ENCODE measurements around the gene FNDC3B. TPM values are rescaled to one million over a fixed set of nuclear protein-coding genes. Genes with fewer than 3 reads are reported as not detected.

Gene FNDC3B
- total and polyA plus RNA-seq, 4 donors: 13.3 to 175 (median 100) TPM

DNA sequence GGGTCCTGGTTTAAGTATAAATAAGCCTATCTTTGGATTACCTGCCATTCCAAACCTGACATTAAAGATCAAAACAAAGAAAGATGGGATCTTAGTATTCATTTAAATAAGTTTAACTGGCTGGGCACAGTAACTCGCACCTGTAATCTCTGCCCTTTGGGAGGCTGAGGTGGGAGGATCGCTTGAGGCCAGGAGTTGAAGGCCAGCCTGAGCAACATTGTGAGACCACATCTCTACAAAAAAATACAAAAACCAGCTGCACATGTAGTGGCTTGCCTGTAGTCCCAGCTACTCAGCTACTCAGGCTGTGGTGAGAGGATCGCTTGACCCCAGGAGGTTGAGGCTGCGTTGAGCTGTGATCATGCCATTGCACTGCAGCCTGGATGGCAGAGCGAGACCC, 176.9 kb downstream of the FNDC3B start:
- H3K36me3 ChIP-seq (ENCODE audit: control insufficient read depth in 4 of 4, insufficient read depth in 4 of 4, low read length in 4 of 4): no peaks in the 10 kb centered on the region
- 97 to 98% methylated on average over 5 of the region's 5 CpGs for WGBS, 2 donors
- H3K4me3 ChIP-seq: no peak overlapping the region
- no peak overlapping the region for H3K27ac ChIP-seq (ENCODE audit: low read depth in 1 of 2, low read length in 1 of 2)
- H3K27me3 ChIP-seq (ENCODE audit: control insufficient read depth in 3 of 3, insufficient read depth in 3 of 3, low read length in 2 of 3): no peaks in the 10 kb centered on the region
- ATAC-seq (ENCODE audit: insufficient read depth, low FRiP score): no peak
- H3K9me3 ChIP-seq (ENCODE audit: control insufficient read depth in 4 of 4, insufficient read depth in 3 of 4, low read length in 3 of 4): no peaks in the 10 kb centered on the region
- DNase-seq: no peak
- no peak overlapping the region for H3K9ac ChIP-seq (ENCODE audit: insufficient read depth in 1 of 2, low read length in 2 of 2)
- H3K4me1 ChIP-seq (ENCODE audit: control insufficient read depth in 5 of 5, insufficient read depth in 5 of 5, low read length in 5 of 5): peaks cover 0 to 47% (median 11%) of the 10 kb centered on the region in 5 donors
- TF ChIP-seq, protein P1, sequence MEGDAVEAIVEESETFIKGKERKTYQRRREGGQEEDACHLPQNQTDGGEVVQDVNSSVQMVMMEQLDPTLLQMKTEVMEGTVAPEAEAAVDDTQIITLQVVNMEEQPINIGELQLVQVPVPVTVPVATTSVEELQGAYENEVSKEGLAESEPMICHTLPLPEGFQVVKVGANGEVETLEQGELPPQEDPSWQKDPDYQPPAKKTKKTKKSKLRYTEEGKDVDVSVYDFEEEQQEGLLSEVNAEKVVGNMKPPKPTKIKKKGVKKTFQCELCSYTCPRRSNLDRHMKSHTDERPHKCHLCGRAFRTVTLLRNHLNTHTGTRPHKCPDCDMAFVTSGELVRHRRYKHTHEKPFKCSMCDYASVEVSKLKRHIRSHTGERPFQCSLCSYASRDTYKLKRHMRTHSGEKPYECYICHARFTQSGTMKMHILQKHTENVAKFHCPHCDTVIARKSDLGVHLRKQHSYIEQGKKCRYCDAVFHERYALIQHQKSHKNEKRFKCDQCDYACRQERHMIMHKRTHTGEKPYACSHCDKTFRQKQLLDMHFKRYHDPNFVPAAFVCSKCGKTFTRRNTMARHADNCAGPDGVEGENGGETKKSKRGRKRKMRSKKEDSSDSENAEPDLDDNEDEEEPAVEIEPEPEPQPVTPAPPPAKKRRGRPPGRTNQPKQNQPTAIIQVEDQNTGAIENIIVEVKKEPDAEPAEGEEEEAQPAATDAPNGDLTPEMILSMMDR (IDR thresholded peaks at IDR 0.05; ENCODE audit: control extremely low read depth, extremely low read depth): no peak

DNA sequence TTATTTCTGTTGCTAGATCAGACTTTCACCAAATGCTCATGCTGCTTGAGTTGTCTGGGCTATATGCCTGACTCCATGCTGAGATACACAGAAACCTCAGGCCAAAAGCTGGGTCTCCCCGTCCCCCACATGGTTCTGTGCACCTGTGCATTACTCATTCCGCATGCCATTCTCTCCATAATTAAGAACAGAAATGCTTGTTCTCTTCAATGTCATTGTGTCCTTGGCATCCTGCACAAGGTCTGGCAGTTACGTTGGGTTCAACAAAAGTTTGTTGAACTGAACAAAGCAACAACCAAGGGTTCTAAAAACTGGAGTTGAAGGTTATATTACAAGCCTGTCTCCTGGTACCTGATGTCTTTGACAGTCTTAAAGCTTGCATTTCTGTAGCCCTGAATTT, 177.5 kb downstream of the FNDC3B start:
- no peak for ATAC-seq (ENCODE audit: insufficient read depth, low FRiP score)
- 94 to 95% methylated on average over 3 of the region's 3 CpGs for WGBS, 2 donors
- H3K4me1 ChIP-seq (ENCODE audit: control insufficient read depth in 5 of 5, insufficient read depth in 5 of 5, low read length in 5 of 5): peaks cover 0 to 49% (median 11%) of the 10 kb centered on the region in 5 donors

DNA sequence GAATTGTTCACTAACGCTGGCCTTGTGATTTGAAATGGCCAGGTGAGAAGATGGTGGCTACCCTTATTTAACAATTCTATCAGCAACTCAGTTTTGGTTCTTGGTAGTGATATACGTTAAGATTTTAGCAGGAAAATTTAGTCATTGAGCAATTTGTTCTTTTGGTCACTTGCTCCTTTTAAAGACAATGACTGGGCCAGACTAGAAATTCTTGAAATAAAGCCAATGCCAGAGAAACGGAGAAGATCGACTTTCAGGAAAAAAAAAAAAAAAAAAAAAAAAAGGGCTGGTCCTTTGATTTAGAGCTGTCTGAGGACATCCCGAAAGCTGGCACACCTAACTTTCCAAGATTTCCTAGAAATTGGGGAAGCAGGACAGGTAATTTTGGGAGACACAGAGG, 178.5 kb downstream of the FNDC3B start:
- Histone ChIP-seq H3K9me3 (ENCODE audit: control insufficient read depth in 4 of 4, insufficient read depth in 3 of 4, low read length in 3 of 4) (no peaks in the 10 kb centered on the region), H3K9ac (ENCODE audit: insufficient read depth in 1 of 2, low read length in 2 of 2) (no peak overlapping the region), H3K27ac (ENCODE audit: low read depth in 1 of 2, low read length in 1 of 2) (no peak overlapping the region), H3K4me1 (ENCODE audit: control insufficient read depth in 5 of 5, insufficient read depth in 5 of 5, low read length in 5 of 5) (peaks cover 3 to 45% (median 11%) of the 10 kb centered on the region in 5 donors), H3K4me3 (no peak overlapping the region), H3K36me3 (ENCODE audit: control insufficient read depth in 4 of 4, insufficient read depth in 4 of 4, low read length in 4 of 4) (no peaks in the 10 kb centered on the region), H3K27me3 (ENCODE audit: control insufficient read depth in 3 of 3, insufficient read depth in 3 of 3, low read length in 2 of 3) (no peaks in the 10 kb centered on the region)
- DNase-seq: no peak
- 55 to 60% methylated on average over 5 of the region's 5 CpGs for WGBS, 2 donors
- TF ChIP-seq, protein P1 (IDR thresholded peaks at IDR 0.05; ENCODE audit: control extremely low read depth, extremely low read depth): no peak
- no peak for ATAC-seq (ENCODE audit: insufficient read depth, low FRiP score)

More for the DNA sequence above, 177.5 kb downstream of the FNDC3B start:
- H3K4me3 ChIP-seq: no peak overlapping the region
- DNase-seq: no peak
- TF ChIP-seq, protein P1 (IDR thresholded peaks at IDR 0.05; ENCODE audit: control extremely low read depth, extremely low read depth): no peak
- no peaks in the 10 kb centered on the region for H3K27me3 ChIP-seq (ENCODE audit: control insufficient read depth in 3 of 3, insufficient read depth in 3 of 3, low read length in 2 of 3)
- H3K27ac ChIP-seq (ENCODE audit: low read depth in 1 of 2, low read length in 1 of 2): no peak overlapping the region
- no peaks in the 10 kb centered on the region for H3K9me3 ChIP-seq (ENCODE audit: control insufficient read depth in 4 of 4, insufficient read depth in 3 of 4, low read length in 3 of 4)
- no peak overlapping the region for H3K9ac ChIP-seq (ENCODE audit: insufficient read depth in 1 of 2, low read length in 2 of 2)
- no peaks in the 10 kb centered on the region for H3K36me3 ChIP-seq (ENCODE audit: control insufficient read depth in 4 of 4, insufficient read depth in 4 of 4, low read length in 4 of 4)

All from lung (tissue), 12 donors.